HCT116 (cell line): ENCODE measurements around the gene ACACA. TPM values are rescaled to one million over a fixed set of nuclear protein-coding genes. Genes with fewer than 3 reads are reported as not detected.

ENCODE experiments used
- ATAC-seq: fragments of 200-7000 bp; cut with Tn5 transposase; 2 replicates; pipeline ENCODE4 v1.9.1; 2020; ENCODE audit warnings: mild to moderate bottlenecking, moderate library complexity
- BruUV-seq: library from RNA; stranded (reverse); fragments of 400-500 nt; replicated peaks from 2 replicates; lab custom pipeline; 2021; lab: Mats Ljungman, UMichigan
- CTCF ChIA-PET: fragments of 300-600 bp; sonication (Branson Sonifier 250); formaldehyde crosslinking; loops from one replicate; lab custom pipeline; 2021; ENCODE audit warnings: antibody characterized with exemption; lab: Charles Lee
- POLR2A ChIA-PET: fragments of 300-600, 350-600 bp; sonication (Branson Sonifier 250); formaldehyde crosslinking; loops from one replicate; lab custom pipeline; 2021; ENCODE audit warnings: antibody characterized with exemption; lab: Charles Lee
- RAD21 ChIA-PET, 2 experiments: fragments of 300-600 bp; sonication (Branson Sonifier 250); formaldehyde crosslinking; loops; one replicate each; lab custom pipeline; 2023; ENCODE audit warnings: low total read pairs in 2 of 2; ENCODE audit not compliant: uncharacterized antibody in 2 of 2, unreplicated experiment in 2 of 2, low non-redundant PET in 1 of 2; lab: Charles Lee
- DNase-seq: peaks from one replicate; pipeline ENCODE4 v3.0.0-alpha.2; 2010; ENCODE audit warnings: low read depth, low spot score
- H2AFZ ChIP-seq: fragments of 200-600 bp; shearing (Covaris generic), sonication (generic); 2 replicates; pipeline ENCODE4 v1.6.1; 2017; ENCODE audit warnings: low read depth, mixed run types, mixed read lengths, antibody characterized with exemption, low read length; ENCODE audit not compliant: poor library complexity, severe bottlenecking
- H3K27ac ChIP-seq: 2 replicates; pipeline ENCODE4 v1.5.1; 2012; ENCODE audit warnings: low read depth, low read length
- H3K27me3 ChIP-seq: fragments of 200-600 bp; sonication (generic); 2 replicates; pipeline ENCODE4 v1.6.1; 2016; ENCODE audit warnings: mixed run types, low read length, mixed read lengths; ENCODE audit not compliant: insufficient read depth
- H3K36me3 ChIP-seq, 2 experiments: fragments of 200-500 bp in 1 of 2; fragments of 200-600 bp in 1 of 2; sonication (Bioruptor generic) in 1 of 2; sonication (generic) in 1 of 2; 2 replicates each; pipeline versions ENCODE4 v1.5.1 to v1.6.1; 2014 to 2016; ENCODE audit warnings: low read length in 2 of 2, inconsistent platforms in 1 of 2, mixed read lengths in 1 of 2, mixed run types in 1 of 2; ENCODE audit not compliant: insufficient read depth in 2 of 2, control insufficient read depth in 1 of 2
- H3K4me1 ChIP-seq, 2 experiments: fragments of 200-600 bp in 1 of 2; sonication (generic) in 1 of 2; 2 replicates each; pipeline versions ENCODE4 v1.5.1 to v1.6.1; 2012 to 2017; ENCODE audit warnings: low read length in 2 of 2, inconsistent platforms in 1 of 2, mild to moderate bottlenecking in 1 of 2, mixed read lengths in 1 of 2, mixed run types in 1 of 2, moderate library complexity in 1 of 2; ENCODE audit not compliant: insufficient read depth in 2 of 2, control insufficient read depth in 1 of 2
- H3K4me2 ChIP-seq: fragments of 200-600 bp; sonication (generic); 2 replicates; pipeline ENCODE4 v1.6.1; 2017; ENCODE audit warnings: mixed run types, low read length, mixed read lengths
- H3K4me3 ChIP-seq, 2 experiments: fragments of 200-600 bp in 1 of 2; sonication (generic) in 1 of 2; replicated peaks in 1 of 2; 2 replicates each; pipeline ENCODE4 v1.5.1; 2011 to 2016; ENCODE audit warnings: low read length in 2 of 2, control low read depth in 1 of 2, low read depth in 1 of 2, mild to moderate bottlenecking in 1 of 2, mixed read lengths in 1 of 2, mixed run types in 1 of 2
- H3K79me2 ChIP-seq: fragments of 200-600 bp; sonication (generic); 2 replicates; pipeline ENCODE4 v1.6.1; 2017; ENCODE audit warnings: mild to moderate bottlenecking, mixed run types, low read length, moderate library complexity, mixed read lengths; ENCODE audit not compliant: insufficient read depth
- H3K9ac ChIP-seq: fragments of 200-600 bp; sonication (generic); 2 replicates; pipeline ENCODE4 v1.6.1; 2016; ENCODE audit warnings: low read length, mixed read lengths
- H3K9me2 ChIP-seq: fragments of 200-600 bp; sonication (generic), shearing (Covaris generic); 2 replicates; pipeline ENCODE4 v1.6.1; 2017; ENCODE audit warnings: mixed run types, mild to moderate bottlenecking, moderate library complexity; ENCODE audit not compliant: insufficient read depth
- H3K9me3 ChIP-seq, 2 experiments: fragments of 200-500 bp in 1 of 2; fragments of 200-600 bp in 1 of 2; sonication (Bioruptor generic) in 1 of 2; sonication (generic) in 1 of 2; 2 replicates each; pipeline ENCODE4 v1.6.1; 2014 to 2017; ENCODE audit warnings: low read length in 2 of 2, mixed read lengths in 2 of 2, inconsistent platforms in 1 of 2, low read depth in 1 of 2, mild to moderate bottlenecking in 1 of 2, mixed run types in 1 of 2, moderate library complexity in 1 of 2; ENCODE audit not compliant: control insufficient read depth in 1 of 2, insufficient read depth in 1 of 2
- H4K20me1 ChIP-seq: fragments of 200-600 bp; sonication (generic), shearing (Covaris generic); 2 replicates; pipeline ENCODE4 v1.6.1; 2017; ENCODE audit warnings: mixed run types, mild to moderate bottlenecking, moderate library complexity; ENCODE audit not compliant: insufficient read depth
- ATF3 ChIP-seq: IDR thresholded peaks from 2 replicates; pipeline ENCODE4 v1.6.1; 2012
- CBX3 ChIP-seq: IDR thresholded peaks from 2 replicates; pipeline ENCODE4 v1.6.1; 2012; ENCODE audit warnings: low read depth
- CTCF ChIP-seq, 3 experiments: fragments of 200-600 bp in 1 of 3; sonication (generic) in 1 of 3; IDR thresholded peaks in 2 of 3; conservative IDR thresholded peaks in 1 of 3; 2 replicates each; pipeline ENCODE4 v1.5.1; 2012 to 2017; ENCODE audit warnings: low read depth in 2 of 3, low read length in 2 of 3, antibody characterized with exemption in 1 of 3, borderline replicate concordance in 1 of 3, control low read depth in 1 of 3, mild to moderate bottlenecking in 1 of 3, mixed read lengths in 1 of 3, mixed run types in 1 of 3, moderate library complexity in 1 of 3; ENCODE audit not compliant: insufficient read depth in 1 of 3
- ELF1 ChIP-seq: IDR thresholded peaks from 2 replicates; pipeline ENCODE4 v1.6.1; 2012; ENCODE audit warnings: low read depth, borderline replicate concordance
- EZH2 ChIP-seq: fragments of 200-600 bp; sonication (generic); IDR thresholded peaks from 2 replicates; pipeline ENCODE4 v1.6.1; 2017; ENCODE audit warnings: antibody characterized with exemption, mixed run types
- EZH2phosphoT487 ChIP-seq: fragments of 200-600 bp; IDR thresholded peaks from 2 replicates; pipeline ENCODE4 v1.6.1; 2018; ENCODE audit warnings: antibody characterized with exemption, borderline replicate concordance
- JUND ChIP-seq: IDR thresholded peaks from 2 replicates; pipeline ENCODE4 v1.6.1; 2012
- MAX ChIP-seq: IDR thresholded peaks from 2 replicates; pipeline ENCODE4 v1.6.1; 2012
- POLR2A ChIP-seq: IDR thresholded peaks from 2 replicates; pipeline ENCODE4 v1.7.0; 2011; ENCODE audit warnings: borderline replicate concordance; ENCODE audit not compliant: insufficient read depth, insufficient read length; ENCODE audit errors: extremely low read depth
- POLR2AphosphoS5 ChIP-seq: IDR thresholded peaks from 2 replicates; pipeline ENCODE4 v1.6.1; 2011; ENCODE audit warnings: mild to moderate bottlenecking, low read depth, low read length, moderate library complexity
- REST ChIP-seq: IDR thresholded peaks from 2 replicates; pipeline ENCODE4 v1.6.1; 2012; ENCODE audit warnings: low read depth
- SIN3A ChIP-seq: IDR thresholded peaks from 2 replicates; pipeline ENCODE4 v1.6.1; 2012; ENCODE audit warnings: low read depth
- SP1 ChIP-seq: IDR thresholded peaks from 2 replicates; pipeline ENCODE4 v1.6.1; 2012; ENCODE audit warnings: low read depth
- YY1 ChIP-seq: IDR thresholded peaks from 2 replicates; pipeline ENCODE4 v1.6.1; 2011; ENCODE audit warnings: low read length, low read depth, moderate library complexity, mild to moderate bottlenecking; ENCODE audit not compliant: insufficient replicate concordance; ENCODE audit errors: extremely low read depth
- ZNF274 ChIP-seq: fragments of 200-500 bp; sonication (Bioruptor generic); IDR thresholded peaks from 2 replicates; pipeline ENCODE4 v1.6.1; 2014; ENCODE audit warnings: mild to moderate bottlenecking, low read depth, low read length, inconsistent platforms
- intact Hi-C: fragments of 100-400 bp; cut with micrococcal nuclease; formaldehyde crosslinking; loops from 2 replicates; pipeline ENCODE4 v1.10.0; 2022
- total RNA-seq: library from RNA; stranded (reverse); gene quantifications from one replicate; pipeline ENCODE4 v1.2.1, GENCODE V29; 2021; ENCODE audit not compliant: unreplicated experiment

Gene ACACA
- total RNA-seq, 1 experiment from 2014 or later = 161 TPM

- H3K79me2 ChIP-seq = no peaks in the 10 kb centered on the region
- H3K9me2 ChIP-seq = no peaks in the 10 kb centered on the region
- RAD21 ChIA-PET = no interaction called here
- POLR2A ChIA-PET = no interaction called here
- H3K36me3 ChIP-seq = peaks cover 7% of the 10 kb centered on the region in 2 experiments; a peak in 2 of 4 replicates
- CTCF ChIA-PET = no interaction called here
- no peak overlapping the region for H3K27ac ChIP-seq
- H3K4me2 ChIP-seq = no peak overlapping the region
- no peaks in the 10 kb centered on the region for H3K9me3 ChIP-seq
- no peak overlapping the region for H3K9ac ChIP-seq
- no TSS peak for BruUV-seq
- no peaks in the 10 kb centered on the region; the same call in 1 of the 2 replicates for H4K20me1 ChIP-seq
- H3K4me1 ChIP-seq = peaks cover 0 to 4% of the 10 kb centered on the region in 2 experiments; a peak in 1 of 4 replicates
- no peaks in the 10 kb centered on the region for H3K27me3 ChIP-seq
- ATAC-seq (no peak), DNase-seq (no peak)
- intact Hi-C loops = no loop called here
- H2AFZ ChIP-seq = no peak overlapping the region
- no peak overlapping the region for H3K4me3 ChIP-seq
- TF ChIP-seq ATF3 (no peak), SIN3A (no peak), CTCF (IDR thresholded peaks at IDR 0.05 in 2 of 3, conservative IDR thresholded peaks at IDR 0.05 in 1 of 3; ENCODE audit: borderline replicate concordance in 1 of 3, insufficient read depth in 1 of 3, low read depth in 2 of 3, low read length in 2 of 3) (no peak), YY1 (no peak), CBX3 (no peak), MAX (no peak), ELF1 (no peak), SP1 (no peak), POLR2AphosphoS5 (no peak), EZH2phosphoT487 (no peak), EZH2 (no peak), REST (no peak), POLR2A (no peak), ZNF274 (no peak), JUND (no peak)
- TF ChIP-seq, all 23 proteins: peak for 0
These were observed 271.1 kb downstream of the ACACA start for GRCh38 chr17:37135576-37135975.
